Measurements from ENCODE around the gene ABTB2. TPM values are rescaled to one million over a fixed set of nuclear protein-coding genes. Genes with fewer than 3 reads are reported as not detected.

Gene ABTB2
- total and polyA plus RNA-seq, 9 of the 15 experiments (the other 6 are each of a cell fraction or from before 2014, with no cell fraction given) = 0.03 to 0.18 (median 0.12) TPM; not detected in 2

- TF ChIP-seq AFF1 (IDR thresholded peaks at IDR 0.05; ENCODE audit: low read depth in 1 of 2, partially characterized antibody in 2 of 2) = no peak
- 0 out of 2 replicates have a peak, but pooled peaks have one; percentile 38 for TF ChIP-seq EP400 (IDR thresholded peaks at IDR 0.05)
- TF ChIP-seq XRCC3 (IDR thresholded peaks at IDR 0.05) = no peak
- TF ChIP-seq ZNF76 (CRISPR knock-in tag; IDR thresholded peaks at IDR 0.05; ENCODE audit: borderline replicate concordance) = no peak
- no peak for TF ChIP-seq ZNF511 (CRISPR knock-in tag; IDR thresholded peaks at IDR 0.05)
- TF ChIP-seq SMARCE1 (IDR thresholded peaks at IDR 0.05) = no peak
- TF ChIP-seq NFRKB (IDR thresholded peaks at IDR 0.05; ENCODE audit: low read depth) = no peak
- no peak for TF ChIP-seq HNRNPK (IDR thresholded peaks at IDR 0.05; ENCODE audit: low read depth, low read length, poor library complexity, severe bottlenecking)
- TF ChIP-seq ZNF318 (IDR thresholded peaks at IDR 0.05; ENCODE audit: borderline replicate concordance in 1 of 2, low read depth in 1 of 2) = no peak
- no peak for TF ChIP-seq GMEB1 (CRISPR knock-in tag; IDR thresholded peaks at IDR 0.05)
Measured at GRCh38 chr11:34358728-34359547, 1.1 kb upstream of the ABTB2 start (continued).

All from K562 (cell line).